OCI-LY1 (cell line): ENCODE results near the gene ARPP21.

Experiments
- CTCF ChIP-seq: fragments of 200-600 bp; sonication (generic), shearing (Covaris generic); IDR thresholded peaks from 2 replicates; pipeline ENCODE4 v1.5.1; 2017; ENCODE audit warnings: mild to moderate bottlenecking, antibody characterized with exemption, low read length, moderate library complexity, mixed read lengths
- EZH2 ChIP-seq: fragments of 200-600 bp; sonication (generic), shearing (Covaris generic); IDR thresholded peaks from 2 replicates; pipeline ENCODE4 v1.8.0; 2017; ENCODE audit warnings: borderline replicate concordance, mixed run types, mild to moderate bottlenecking, antibody characterized with exemption, low read length, moderate library complexity, mixed read lengths

DNA sequence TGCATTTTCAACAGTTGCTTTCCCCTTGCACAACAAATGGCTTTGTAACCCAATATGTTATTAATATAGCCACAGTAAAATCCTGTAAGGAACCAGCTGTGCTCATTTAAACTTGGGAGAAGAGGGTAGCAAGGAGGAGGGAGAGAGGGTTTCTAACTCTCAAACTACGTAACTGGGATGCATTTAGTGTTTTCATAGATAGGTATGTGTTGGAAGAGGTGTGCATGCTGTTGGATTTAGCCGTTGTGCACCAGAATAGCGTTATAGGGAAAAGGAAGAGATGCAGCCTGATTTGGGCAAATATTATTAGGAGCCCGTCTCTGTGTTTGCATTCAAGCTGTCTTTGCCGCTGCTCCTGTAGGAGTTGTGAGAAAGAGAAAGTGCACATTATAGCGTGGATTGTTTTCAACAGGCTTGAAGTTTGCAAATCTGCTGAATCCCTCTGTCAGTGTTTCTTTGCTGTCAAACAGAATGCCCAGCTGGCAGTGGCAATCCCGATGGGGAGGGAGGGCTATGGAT, 39.4 kb downstream of the ARPP21 start:
- TF ChIP-seq CTCF = no peak
- TF ChIP-seq EZH2 = no peak
